GM13977 (cell line): ENCODE results near the gene ARID1B.
A peak's percentile ranks its signal among the peaks of the same experiment; 100 is the strongest.

Experiments
- DNase-seq: peaks from one replicate; pipeline ENCODE4 v3.0.0; 2012; ENCODE audit warnings: low spot score
- CTCF ChIP-seq: IDR thresholded peaks from 2 replicates; pipeline ENCODE4 v1.5.1; 2012; ENCODE audit warnings: mild to moderate bottlenecking, control low read depth; ENCODE audit not compliant: insufficient read depth; ENCODE audit errors: extremely low read depth, missing control alignments
- in situ Hi-C: fragments of 300-500 bp; cut with MboI; formaldehyde crosslinking; loops from one replicate; pipeline ENCODE4 v1.12.0; 2022; ENCODE audit warnings: low sequenced_read_pairs, low pct_unique_long_range_greater_than_20kb, mixed read lengths, inconsistent platforms; ENCODE audit not compliant: unreplicated experiment

ARID1B gene

DNA sequence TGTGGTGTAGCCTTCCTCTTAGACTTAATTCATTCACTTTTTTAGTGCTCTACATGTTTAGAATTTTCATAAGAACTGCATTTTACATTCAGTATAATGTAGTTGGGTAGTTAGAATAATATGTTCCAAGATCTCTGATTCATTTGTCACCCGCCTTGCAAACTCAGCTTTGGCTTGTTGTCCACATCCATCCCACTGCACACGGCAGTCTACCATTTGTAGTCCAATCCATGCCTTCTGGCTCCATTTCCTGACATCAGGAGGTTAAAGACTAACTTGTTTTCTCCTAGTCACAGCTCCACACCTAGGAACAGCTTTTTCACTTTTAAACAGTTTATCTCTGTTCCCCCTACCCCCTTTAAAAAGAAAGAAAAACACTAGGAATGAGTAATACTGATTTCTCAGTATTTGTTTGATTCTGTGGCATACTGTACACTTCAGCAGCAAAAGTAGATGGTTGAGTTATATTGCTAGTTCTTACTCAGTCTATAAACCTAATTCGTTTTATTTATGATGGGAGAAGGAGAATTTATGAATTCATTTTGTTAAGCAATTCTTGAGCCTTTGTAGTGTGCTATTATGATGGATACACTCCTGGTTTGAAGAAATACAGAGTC lies 180.9 kb downstream of the ARID1B start:
- peak; percentile 38 for DNase-seq
- no peak for TF ChIP-seq CTCF
- in situ Hi-C loops, result no loop called here

DNA sequence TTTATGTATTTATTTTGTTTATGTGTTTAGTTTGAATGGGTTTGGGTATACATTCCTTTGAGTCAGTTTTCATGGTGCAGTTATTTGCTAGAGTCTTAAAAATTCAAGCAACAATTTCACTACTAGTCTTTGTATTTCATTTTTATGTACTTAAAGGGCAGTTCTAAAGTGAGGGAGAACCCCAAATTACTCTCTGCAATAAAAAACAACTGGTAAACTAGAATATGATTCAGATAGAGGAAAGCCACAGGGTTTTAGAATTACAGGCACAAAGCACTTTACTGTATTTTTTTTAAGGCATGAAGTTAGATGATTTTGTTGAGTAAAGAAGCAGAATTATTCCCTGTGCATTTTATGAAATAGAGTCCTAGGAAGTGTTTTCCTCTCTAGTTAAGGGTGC lies 183.3 kb downstream of the ARID1B start:
- in situ Hi-C loops, result no loop called here
- no peak for DNase-seq
- no peak for TF ChIP-seq CTCF

DNA sequence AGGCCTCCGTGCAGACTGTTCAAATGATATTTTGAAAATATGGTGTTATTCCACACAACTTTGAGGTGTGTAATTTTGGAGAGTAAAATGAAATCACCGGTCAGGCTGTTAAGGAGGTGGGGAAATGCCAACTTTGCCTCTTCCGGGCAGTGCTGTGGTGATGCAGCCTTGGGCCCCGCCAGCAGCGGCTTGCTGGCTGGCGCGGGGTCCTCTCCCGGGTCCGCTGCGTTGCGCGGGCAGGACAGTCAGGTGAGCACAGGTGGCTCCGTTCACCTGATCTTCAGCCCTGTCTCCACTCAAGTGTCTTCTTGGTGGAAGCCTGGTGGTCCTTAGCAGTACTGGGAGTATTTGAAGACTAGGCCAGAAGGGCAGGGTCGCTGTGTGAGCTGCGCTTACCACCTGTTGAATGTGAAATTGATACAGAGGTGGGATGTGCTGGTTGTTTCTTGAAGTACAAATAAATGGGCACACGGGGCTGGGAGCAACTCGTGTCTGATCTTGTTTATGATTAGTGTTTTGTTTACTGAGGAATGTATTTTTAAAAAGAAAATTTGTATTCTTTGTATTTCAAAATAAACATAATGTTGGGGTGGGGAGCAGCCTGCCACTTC lies 184.2 kb downstream of the ARID1B start:
- DNase-seq, result no peak
- in situ Hi-C loops, result no loop called here
- no peak for TF ChIP-seq CTCF

DNA sequence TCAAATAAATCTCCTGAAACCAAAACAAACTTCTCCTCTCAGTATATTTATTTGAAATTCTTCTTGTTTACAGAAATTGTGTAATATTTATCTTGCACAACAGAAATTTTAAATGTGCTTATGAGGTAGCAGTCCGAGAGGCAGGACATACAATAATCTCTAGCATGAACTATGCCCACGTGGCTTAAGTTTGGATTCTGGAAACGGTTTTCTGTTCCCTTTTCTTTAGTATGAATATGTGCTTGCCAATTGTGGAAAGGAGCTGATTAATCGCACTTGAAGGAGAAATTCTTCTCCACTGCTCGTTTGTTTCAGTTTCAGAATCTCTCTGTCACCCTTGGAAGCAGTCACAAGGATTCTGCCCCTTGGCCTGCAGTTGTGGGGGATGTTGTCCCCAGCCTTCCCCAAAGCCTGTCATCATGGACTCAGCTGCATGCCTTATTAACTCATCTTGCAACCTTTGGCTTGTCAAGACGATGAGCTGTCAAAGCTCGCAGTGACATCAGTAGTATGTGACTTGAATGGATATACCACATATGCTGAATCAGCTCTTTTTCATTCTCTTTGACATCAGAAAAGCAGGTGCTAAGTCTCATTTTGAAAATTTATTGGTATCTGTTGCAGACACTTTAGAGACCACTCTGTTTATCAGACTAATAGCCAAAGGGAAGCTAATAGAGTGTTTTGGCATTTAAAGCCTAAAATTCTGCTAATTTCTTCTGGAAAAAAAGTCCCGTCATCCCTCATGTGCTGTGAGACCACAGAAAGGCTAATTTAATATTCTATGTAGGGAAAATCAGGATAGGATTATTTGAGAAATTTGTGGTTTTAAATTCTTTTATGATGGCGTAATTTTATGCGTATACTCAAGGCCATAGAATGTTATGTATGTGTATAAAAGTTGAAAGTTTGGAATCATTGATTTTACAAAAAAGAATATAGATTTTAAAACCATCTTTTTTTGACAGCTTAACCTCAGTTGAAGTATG lies 186.8 kb downstream of the ARID1B start:
- DNase-seq, result no peak
- TF ChIP-seq CTCF, result no peak
- in situ Hi-C loops, result no loop called here

GRCh38 chr6:156967852-156968251 lies 190.7 kb downstream of the ARID1B start:
- no peak for DNase-seq
- in situ Hi-C loops, result no loop called here
- TF ChIP-seq CTCF, result no peak

- in situ Hi-C loops, result no loop called here
- DNase-seq, result no peak
- TF ChIP-seq CTCF, result no peak
Observed at GRCh38 chr6:156969233-156969632, 192.1 kb downstream of the ARID1B start.
